Activated CD4-positive, alpha-beta T cell treated with anti-CD3 and anti-CD28 coated beads for 4 hours (primary cell): ENCODE measurements around the gene TPX2.

Experiments used
- DNase-seq, 2 donors: peaks; one replicate each; pipeline ENCODE4 v3.0.0-alpha.2; 2020

Gene TPX2

GRCh38 chr20:31738729-31739549 is at the start of gene TPX2:
Gene TPX2 (plus strand): TSS chr20:31739290. CDS start chr20:31757477, 18,187 bp downstream.
- DNase-seq: peak; percentile 86 to 87

DNA sequence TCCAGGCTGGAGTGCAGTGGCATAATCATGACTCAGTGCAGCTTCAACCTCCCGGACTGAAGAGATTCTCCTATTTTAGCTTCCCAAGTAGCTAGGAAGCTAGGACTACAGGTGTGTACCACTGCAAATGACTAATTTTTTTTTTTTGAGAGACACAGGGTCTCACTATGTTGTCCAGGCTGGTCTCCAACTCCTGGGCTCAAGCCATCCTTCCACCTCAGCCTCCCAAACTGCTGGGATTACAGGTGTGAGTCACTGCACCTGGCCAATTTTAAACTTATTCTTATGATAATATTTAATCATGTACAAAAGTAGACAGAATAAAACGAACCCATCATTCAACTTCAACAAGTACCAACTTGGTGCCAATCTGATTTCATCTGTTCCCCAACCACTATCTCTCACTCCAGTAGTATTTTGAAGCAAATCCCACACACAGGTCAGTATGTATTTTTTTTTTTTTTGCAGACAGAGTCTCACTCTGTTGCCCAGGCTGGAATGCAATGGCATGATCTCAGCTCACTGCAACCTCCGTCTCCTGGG is 48.9 kb upstream of the TPX2 start:
- DNase-seq: no peak

- no peak for DNase-seq
Observed at GRCh38 chr20:31691646-31692275, 47.3 kb upstream of the TPX2 start.

DNA sequence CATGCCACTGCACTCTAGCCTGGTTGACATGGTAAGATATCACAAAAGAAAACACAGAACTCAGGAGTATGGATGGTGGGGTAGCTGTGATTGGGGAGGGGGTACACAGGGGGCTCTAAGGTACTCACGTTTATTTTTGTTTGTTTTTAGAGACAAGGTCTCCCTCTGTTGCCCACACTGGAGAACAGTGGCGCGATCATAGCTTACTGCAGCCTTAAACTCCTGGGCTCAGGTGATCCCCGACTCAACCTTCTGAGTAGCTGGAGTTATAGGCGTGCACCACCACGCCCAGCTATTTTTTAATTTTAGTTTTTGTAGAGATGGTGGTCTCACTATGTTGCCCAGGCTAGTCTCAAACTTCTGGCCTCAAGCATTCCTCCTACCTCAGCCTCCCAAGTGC is 45.7 kb upstream of the TPX2 start:
- DNase-seq: no peak

- DNase-seq: no peak
Observed at GRCh38 chr20:31693987-31694661, 45.0 kb upstream of the TPX2 start.

- DNase-seq: no peak
Observed at GRCh38 chr20:31694842-31695593, 44.1 kb upstream of the TPX2 start.

DNA sequence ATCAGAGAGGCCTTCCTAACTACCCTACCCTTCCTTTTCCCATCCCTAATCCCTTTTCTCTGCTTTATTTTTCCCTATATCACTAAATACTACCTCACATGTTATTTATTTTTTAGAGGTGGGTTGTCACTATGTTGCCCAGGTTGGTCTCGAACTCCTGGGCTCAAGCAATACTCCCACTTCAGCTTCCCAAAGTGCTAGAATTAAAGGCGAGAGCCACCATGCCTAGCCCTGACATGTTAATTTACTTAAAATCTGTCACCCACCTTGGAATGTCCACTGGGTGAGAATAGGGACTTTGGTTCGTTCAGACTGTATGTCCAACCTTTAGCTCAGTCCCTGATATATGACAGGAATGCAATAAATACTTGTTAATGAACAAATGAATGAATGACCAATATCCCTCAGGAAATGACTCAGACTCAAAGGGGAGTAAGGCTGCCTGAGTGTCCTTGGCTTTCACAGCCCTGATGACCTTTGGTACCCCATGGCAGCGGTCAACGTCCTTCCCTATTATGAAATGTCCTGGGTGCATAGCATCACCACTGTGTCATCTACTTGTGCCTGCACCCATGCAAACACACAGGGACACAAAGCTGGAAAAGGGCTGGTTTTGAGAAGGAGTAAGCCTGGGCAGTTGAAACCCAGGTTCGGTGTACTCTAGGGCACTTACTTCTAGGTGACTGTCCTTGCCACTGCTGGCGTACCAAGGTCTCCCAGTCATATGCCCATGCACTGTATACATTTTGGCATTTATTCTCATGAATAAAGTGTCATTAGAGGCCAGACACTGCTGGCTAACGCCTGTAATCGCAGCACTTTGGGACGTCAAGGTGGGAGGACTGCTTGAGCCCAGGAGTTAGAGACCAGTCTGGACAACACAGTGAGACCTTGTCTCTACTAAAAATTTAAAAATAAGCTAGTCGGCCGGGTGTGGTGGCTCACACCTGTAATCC is 43.0 kb upstream of the TPX2 start:
- no peak for DNase-seq

GRCh38 chr20:31698243-31698802 is 40.8 kb upstream of the TPX2 start:
- no peak for DNase-seq

- no peak for DNase-seq
Observed at GRCh38 chr20:31698803-31699718, 40.0 kb upstream of the TPX2 start.

- DNase-seq: no peak
Observed at GRCh38 chr20:31699801-31700728, 39.0 kb upstream of the TPX2 start.

GRCh38 chr20:31700747-31701146 is 38.3 kb upstream of the TPX2 start:
- DNase-seq: no peak

DNA sequence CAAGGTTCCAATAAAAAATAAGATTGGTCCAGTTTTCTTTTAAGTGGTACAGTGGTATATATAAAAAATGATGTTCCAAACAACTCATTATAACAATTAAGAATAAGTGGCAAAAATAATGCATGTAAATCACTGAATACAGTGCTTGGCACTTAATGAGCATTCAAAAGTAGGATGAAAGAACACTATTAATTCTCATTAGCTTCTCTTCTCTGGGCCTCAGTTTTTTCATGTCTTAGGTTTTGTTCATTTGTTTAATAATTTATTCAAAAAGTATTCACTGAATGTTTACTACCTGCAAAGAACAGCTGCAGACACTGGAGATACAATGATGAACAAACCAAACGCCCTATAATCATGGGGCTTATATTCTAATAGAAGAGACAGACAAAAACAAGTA is 37.5 kb upstream of the TPX2 start:
- no peak for DNase-seq

- no peak for DNase-seq
Observed at GRCh38 chr20:31704225-31705119, 34.6 kb upstream of the TPX2 start.

DNA sequence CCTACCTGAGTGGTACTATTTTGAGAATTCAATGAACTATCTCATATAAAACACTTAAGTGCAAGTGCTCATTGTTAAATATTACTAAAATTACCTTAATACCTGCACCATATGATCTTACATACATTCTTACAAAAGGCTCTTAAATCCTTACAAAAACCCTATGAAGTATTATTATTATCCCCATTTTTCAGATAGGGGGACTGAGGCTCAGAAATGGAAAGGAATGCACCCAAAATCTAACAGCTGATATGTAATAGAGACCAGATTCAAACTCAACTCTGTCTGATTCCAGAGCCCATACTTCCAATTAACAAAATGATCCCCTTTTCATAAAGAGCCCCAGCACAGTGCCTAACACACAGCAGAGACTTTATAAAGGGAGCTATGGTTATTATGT is 33.9 kb upstream of the TPX2 start:
- DNase-seq: no peak

GRCh38 chr20:31705598-31706597 is 33.2 kb upstream of the TPX2 start:
- no peak for DNase-seq

DNA sequence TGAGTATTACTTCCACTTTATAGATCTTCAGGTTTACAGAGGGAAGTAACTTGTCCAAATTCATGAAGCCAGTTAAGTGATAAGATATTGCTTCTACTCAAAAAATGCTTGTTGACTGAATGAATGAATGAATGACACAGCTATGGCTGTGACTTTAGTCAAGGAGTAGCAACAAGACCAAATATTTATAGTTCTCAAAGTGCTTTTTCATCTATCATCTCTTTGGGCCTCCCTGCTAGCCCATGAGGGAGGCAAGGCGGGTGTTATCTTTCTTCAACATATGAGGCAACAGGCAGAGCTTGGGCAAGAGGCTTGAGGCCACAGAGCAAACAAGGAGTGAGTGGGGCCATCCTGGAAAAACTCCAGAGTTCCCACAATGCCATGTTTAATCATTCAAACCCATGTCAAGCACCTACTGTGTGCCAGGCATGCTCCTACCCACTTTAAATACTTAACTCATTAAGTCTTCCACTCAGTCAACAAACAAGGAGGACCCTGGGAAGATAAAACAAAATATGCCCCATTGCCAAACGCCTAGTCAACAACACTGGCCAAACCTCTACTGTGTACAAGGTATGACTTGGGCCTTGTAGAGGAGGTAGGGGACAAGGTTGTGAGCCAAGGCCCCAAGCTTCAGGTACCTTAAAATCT is 32.4 kb upstream of the TPX2 start:
- no peak for DNase-seq
